Large intestine (tissue), 3 donors: Measurements from ENCODE around the gene CERS1. TPM values are rescaled to one million over a fixed set of nuclear protein-coding genes. Genes with fewer than 3 reads are reported as not detected.
"Not testable (repeated sequence)": the region's sequence is repeated elsewhere in the genome, so short reads cannot be mapped to it uniquely, and the experiment has no call there.

Experiments
- DNase-seq, 2 donors: peaks; one replicate each; pipeline versions ENCODE4 v3.0.0 to v3.0.0-alpha.2; 2013
- H3K27ac ChIP-seq: one replicate; pipeline ENCODE4 v1.5.1; 2013; ENCODE audit warnings: low read length
- H3K27me3 ChIP-seq: 2 replicates; pipeline ENCODE4 v1.6.1; 2013; ENCODE audit warnings: low read length; ENCODE audit not compliant: control insufficient read depth, insufficient read depth
- H3K36me3 ChIP-seq: 2 replicates; pipeline ENCODE4 v1.6.1; 2013; ENCODE audit warnings: low read length; ENCODE audit not compliant: control insufficient read depth, insufficient read depth
- H3K4me1 ChIP-seq: one replicate; pipeline ENCODE4 v1.6.1; 2013; ENCODE audit warnings: low read length; ENCODE audit not compliant: control insufficient read depth, insufficient read depth
- H3K4me3 ChIP-seq: one replicate; pipeline ENCODE4 v1.5.1; 2013; ENCODE audit warnings: low read length
- H3K9me3 ChIP-seq: one replicate; pipeline ENCODE4 v1.6.1; 2013; ENCODE audit warnings: mild to moderate bottlenecking, low read depth, low read length, moderate library complexity; ENCODE audit not compliant: control insufficient read depth
- WGBS: methylation state at CpG from one replicate; pipeline ENCODE4 v1.1.5; 2013; ENCODE audit warnings: low lambda C conversion rate; ENCODE audit not compliant: insufficient coverage; 5-methylcytosine and 5-hydroxymethylcytosine counted together
- polyA plus RNA-seq: library from polyadenylated mRNA; unstranded; fragments of 120-200 nt; gene quantifications from one replicate; pipeline ENCODE4 v1.2.1, GENCODE V29; 2013

The CERS1 gene
- polyA plus RNA-seq, 1 donor = 3.1 TPM

GRCh38 chr19:18919086-18919899 is 23.3 kb upstream of the CERS1 start, which contains the start of the genes COPE and DDX49:
Gene COPE (minus strand): TSS chr19:18919387. CDS start chr19:18919348, 39 bp downstream.
Gene DDX49 (plus strand): TSS chr19:18919715. CDS start chr19:18919742, 27 bp downstream.
- WGBS = no CpG with 5 or more reads among the region's 72 CpGs
- Histone ChIP-seq H3K4me3 (peak within 1 kb of the TSS; percentile 88), H3K27ac (peak within 1 kb of the TSS; percentile 85), H3K4me1 (peaks cover 10% of the 10 kb centered on the region), H3K9me3 (no peaks in the 10 kb centered on the region), H3K36me3 (peaks cover 43% of the 10 kb centered on the region), H3K27me3 (no peaks in the 10 kb centered on the region)
- peak; percentile 100 for DNase-seq

- DNase-seq, H3K4me3 ChIP-seq, H3K27ac ChIP-seq, H3K27me3 ChIP-seq, H3K4me1 ChIP-seq, H3K9me3 ChIP-seq: not testable (repeated sequence)
- WGBS = no CpG with 5 or more reads among the region's 9 CpGs
- H3K36me3 ChIP-seq = peaks cover 44% of the 10 kb centered on the region
Observed at GRCh38 chr19:18917593-18917992, 21.6 kb upstream of the CERS1 start.

- no CpG with 5 or more reads among the region's 5 CpGs for WGBS
- no peak overlapping the region for H3K27ac ChIP-seq
- H3K27me3 ChIP-seq = no peaks in the 10 kb centered on the region
- DNase-seq = peak in 1 of 2 donors; percentile 29
- H3K4me1 ChIP-seq = peaks cover 8% of the 10 kb centered on the region
- H3K4me3 ChIP-seq = no peak overlapping the region
- H3K9me3 ChIP-seq = no peaks in the 10 kb centered on the region
- H3K36me3 ChIP-seq = peaks cover 39% of the 10 kb centered on the region
Observed at GRCh38 chr19:18915639-18916038, 19.7 kb upstream of the CERS1 start.

- Histone ChIP-seq H3K9me3 (no peaks in the 10 kb centered on the region), H3K36me3 (peaks cover 52% of the 10 kb centered on the region), H3K27me3 (no peaks in the 10 kb centered on the region), H3K27ac (no peak overlapping the region), H3K4me3 (no peak overlapping the region), H3K4me1 (peaks cover 3% of the 10 kb centered on the region)
- DNase-seq = no peak
- no CpG with 5 or more reads among the region's 5 CpGs for WGBS
Observed at GRCh38 chr19:18913466-18913865, 17.5 kb upstream of the CERS1 start.

- peaks cover 55% of the 10 kb centered on the region for H3K36me3 ChIP-seq
- no peaks in the 10 kb centered on the region for H3K27me3 ChIP-seq
- no peaks in the 10 kb centered on the region for H3K9me3 ChIP-seq
- DNase-seq = no peak
- WGBS = no CpG with 5 or more reads among the region's 14 CpGs
- H3K4me1 ChIP-seq = peaks cover 3% of the 10 kb centered on the region
- no peak overlapping the region for H3K4me3 ChIP-seq
- H3K27ac ChIP-seq = no peak overlapping the region
Observed at GRCh38 chr19:18912933-18913332, 17.0 kb upstream of the CERS1 start.

- WGBS = no CpG with 5 or more reads among the region's 19 CpGs
- Histone ChIP-seq H3K27me3 (no peaks in the 10 kb centered on the region), H3K4me1 (no peaks in the 10 kb centered on the region), H3K27ac (no peak overlapping the region), H3K36me3 (peaks cover 72% of the 10 kb centered on the region), H3K4me3 (no peak overlapping the region), H3K9me3 (peaks cover 2% of the 10 kb centered on the region)
- DNase-seq = no peak
Observed at GRCh38 chr19:18910801-18911436, 15.0 kb upstream of the CERS1 start.

GRCh38 chr19:18910010-18910409 is 14.1 kb upstream of the CERS1 start:
- DNase-seq = no peak
- Histone ChIP-seq H3K27me3 (no peaks in the 10 kb centered on the region), H3K36me3 (peaks cover 74% of the 10 kb centered on the region), H3K4me1 (no peaks in the 10 kb centered on the region), H3K27ac (no peak overlapping the region), H3K9me3 (peaks cover 2% of the 10 kb centered on the region), H3K4me3 (no peak overlapping the region)
- WGBS = no CpG with 5 or more reads among the region's 10 CpGs

- WGBS = no CpG with 5 or more reads among the region's 17 CpGs
- Histone ChIP-seq H3K9me3 (peaks cover 2% of the 10 kb centered on the region), H3K4me1 (no peaks in the 10 kb centered on the region), H3K36me3 (peaks cover 79% of the 10 kb centered on the region), H3K27me3 (no peaks in the 10 kb centered on the region), H3K4me3 (no peak overlapping the region), H3K27ac (no peak overlapping the region)
- no peak for DNase-seq
Observed at GRCh38 chr19:18908917-18909619, 13.1 kb upstream of the CERS1 start.

- Histone ChIP-seq H3K36me3 (peaks cover 69% of the 10 kb centered on the region), H3K4me3 (no peak overlapping the region), H3K4me1 (no peaks in the 10 kb centered on the region), H3K27me3 (no peaks in the 10 kb centered on the region), H3K27ac (no peak overlapping the region), H3K9me3 (peaks cover 2% of the 10 kb centered on the region)
- no peak for DNase-seq
- WGBS = no CpG with 5 or more reads among the region's 36 CpGs
Observed at GRCh38 chr19:18906605-18907519, 10.9 kb upstream of the CERS1 start.
